BJ (cell line): ENCODE measurements around the gene DEAF1. TPM values are rescaled to one million over a fixed set of nuclear protein-coding genes. Genes with fewer than 3 reads are reported as not detected.

Experiments
- CTCF ChIA-PET: fragments of 350-600 bp; formaldehyde crosslinking; extraction: SDS; loops from one replicate; lab custom pipeline; 2021; ENCODE audit warnings: antibody characterized with exemption, inconsistent platforms; lab: Yijun Ruan, JAX
- POLR2A ChIA-PET: fragments of 300-600 bp; sonication (Branson Sonifier 250); formaldehyde crosslinking; extraction: SDS; loops from one replicate; lab custom pipeline; 2021; ENCODE audit warnings: antibody characterized with exemption; lab: Charles Lee
- DNase-seq: peaks from one replicate; pipeline ENCODE4 v3.0.0-alpha.2; 2011; ENCODE audit warnings: low read depth
- H3K27me3 ChIP-seq: 2 replicates; pipeline ENCODE4 v1.6.0; 2011; ENCODE audit warnings: low read length; ENCODE audit not compliant: control insufficient read depth, insufficient read depth
- H3K36me3 ChIP-seq: 2 replicates; pipeline ENCODE4 v1.5.1; 2011; ENCODE audit warnings: low read length; ENCODE audit not compliant: control insufficient read depth, insufficient read depth
- H3K4me3 ChIP-seq: 2 replicates; pipeline ENCODE4 v1.5.1; 2011; ENCODE audit warnings: low read depth, mild to moderate bottlenecking, control low read depth, low read length
- polyA plus RNA-seq: library from polyadenylated mRNA; depleted of rRNA; stranded (reverse); fragments of >200 nt; gene quantifications from 2 replicates; pipeline ENCODE4 v1.2.3, GENCODE V29; 2011
- TF ChIP-seq, protein P1 (sequence below): IDR thresholded peaks from 2 replicates; pipeline ENCODE4 v1.5.1; 2011; ENCODE audit warnings: low read depth, mild to moderate bottlenecking, control low read depth, inconsistent platforms, low read length, moderate library complexity; ENCODE audit not compliant: insufficient read depth

Gene DEAF1
- polyA plus RNA-seq, 1 experiment, result 27.7 TPM

DNA sequence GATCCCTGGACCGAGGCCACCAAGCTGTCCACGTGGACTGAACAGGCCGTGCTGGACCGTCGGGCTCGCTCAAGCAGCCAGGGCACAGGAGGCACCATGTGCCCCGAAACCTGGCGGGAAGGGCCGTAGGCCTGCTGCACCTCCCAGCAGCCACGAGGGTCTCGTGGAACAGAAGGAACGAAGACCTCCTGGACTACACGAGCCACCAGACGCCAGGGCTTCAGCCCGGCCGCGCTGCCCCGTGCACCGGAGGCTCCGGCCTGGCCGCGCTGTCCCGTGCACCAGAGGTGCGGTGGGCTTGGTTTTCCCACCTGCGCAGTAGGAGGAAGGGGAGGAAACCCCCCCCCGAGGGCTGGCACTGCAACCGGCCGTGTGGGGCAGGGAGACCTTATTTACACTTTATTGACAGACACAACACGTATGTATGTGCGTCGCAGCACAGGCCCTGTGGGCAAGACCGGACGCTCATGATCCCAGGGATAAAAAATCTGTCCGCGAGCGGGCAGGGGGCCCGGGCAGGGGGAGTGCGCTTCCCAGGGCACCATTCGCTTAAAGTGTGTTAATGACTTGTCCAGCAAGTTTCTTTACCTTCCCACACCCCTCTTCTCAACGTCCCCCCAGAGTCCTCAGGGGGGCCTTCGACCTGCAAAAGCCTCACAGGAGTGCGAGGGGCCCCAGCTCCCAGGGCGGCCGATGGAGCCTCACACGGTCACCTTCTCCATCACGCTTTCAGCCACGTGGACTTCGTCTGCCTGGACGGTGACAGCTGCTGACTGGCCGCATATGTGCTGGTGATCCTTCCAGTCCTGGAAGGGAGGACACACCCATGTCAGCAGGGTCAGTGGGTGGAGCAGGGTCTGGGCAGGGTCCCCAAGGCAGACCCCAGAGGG lies 50.9 kb downstream of the DEAF1 start:
- TF ChIP-seq, protein P1, sequence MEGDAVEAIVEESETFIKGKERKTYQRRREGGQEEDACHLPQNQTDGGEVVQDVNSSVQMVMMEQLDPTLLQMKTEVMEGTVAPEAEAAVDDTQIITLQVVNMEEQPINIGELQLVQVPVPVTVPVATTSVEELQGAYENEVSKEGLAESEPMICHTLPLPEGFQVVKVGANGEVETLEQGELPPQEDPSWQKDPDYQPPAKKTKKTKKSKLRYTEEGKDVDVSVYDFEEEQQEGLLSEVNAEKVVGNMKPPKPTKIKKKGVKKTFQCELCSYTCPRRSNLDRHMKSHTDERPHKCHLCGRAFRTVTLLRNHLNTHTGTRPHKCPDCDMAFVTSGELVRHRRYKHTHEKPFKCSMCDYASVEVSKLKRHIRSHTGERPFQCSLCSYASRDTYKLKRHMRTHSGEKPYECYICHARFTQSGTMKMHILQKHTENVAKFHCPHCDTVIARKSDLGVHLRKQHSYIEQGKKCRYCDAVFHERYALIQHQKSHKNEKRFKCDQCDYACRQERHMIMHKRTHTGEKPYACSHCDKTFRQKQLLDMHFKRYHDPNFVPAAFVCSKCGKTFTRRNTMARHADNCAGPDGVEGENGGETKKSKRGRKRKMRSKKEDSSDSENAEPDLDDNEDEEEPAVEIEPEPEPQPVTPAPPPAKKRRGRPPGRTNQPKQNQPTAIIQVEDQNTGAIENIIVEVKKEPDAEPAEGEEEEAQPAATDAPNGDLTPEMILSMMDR, result no peak
- Histone ChIP-seq H3K36me3 (peaks cover 8% of the 10 kb centered on the region), H3K4me3 (no peak overlapping the region), H3K27me3 (no peaks in the 10 kb centered on the region)
- CTCF ChIA-PET, result interaction anchor here (0.7 to 1.3 kb wide), 3 partner anchors 14 to 120 kb away, joined by 3 to 4 read pairs (median 3); no protein-coding TSS in a partner anchor
- POLR2A ChIA-PET, result no interaction called here
- DNase-seq, result no peak

DNA sequence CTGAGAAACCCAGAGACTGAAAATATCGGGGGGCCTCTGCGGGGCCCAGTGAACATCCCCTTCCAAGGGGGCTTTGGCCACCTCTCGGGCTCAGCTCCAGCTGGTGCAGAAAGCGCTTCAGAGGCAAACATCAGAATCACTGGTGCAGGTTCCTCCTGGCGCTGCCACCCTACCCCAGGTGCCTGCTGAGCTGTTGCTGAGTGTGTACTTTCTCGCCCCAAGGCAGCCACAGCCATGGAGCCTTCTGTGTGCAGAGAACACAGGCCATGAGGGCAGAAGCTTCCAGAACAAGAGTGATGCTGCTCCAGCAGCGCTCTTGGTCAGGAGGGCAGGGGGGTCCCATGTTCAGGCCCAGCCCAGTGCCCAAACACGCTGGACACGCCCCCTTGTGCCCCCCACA lies 51.7 kb downstream of the DEAF1 start:
- peaks cover 8% of the 10 kb centered on the region for H3K36me3 ChIP-seq
- POLR2A ChIA-PET, result no interaction called here
- CTCF ChIA-PET, result interaction anchor here (0.7 to 1.3 kb wide), 2 partner anchors 15 to 121 kb away, joined by 3 read pairs; no protein-coding TSS in a partner anchor
- no peak for DNase-seq
- no peak overlapping the region for H3K4me3 ChIP-seq
- H3K27me3 ChIP-seq, result no peaks in the 10 kb centered on the region
- TF ChIP-seq, protein P1, result no peak

DNA sequence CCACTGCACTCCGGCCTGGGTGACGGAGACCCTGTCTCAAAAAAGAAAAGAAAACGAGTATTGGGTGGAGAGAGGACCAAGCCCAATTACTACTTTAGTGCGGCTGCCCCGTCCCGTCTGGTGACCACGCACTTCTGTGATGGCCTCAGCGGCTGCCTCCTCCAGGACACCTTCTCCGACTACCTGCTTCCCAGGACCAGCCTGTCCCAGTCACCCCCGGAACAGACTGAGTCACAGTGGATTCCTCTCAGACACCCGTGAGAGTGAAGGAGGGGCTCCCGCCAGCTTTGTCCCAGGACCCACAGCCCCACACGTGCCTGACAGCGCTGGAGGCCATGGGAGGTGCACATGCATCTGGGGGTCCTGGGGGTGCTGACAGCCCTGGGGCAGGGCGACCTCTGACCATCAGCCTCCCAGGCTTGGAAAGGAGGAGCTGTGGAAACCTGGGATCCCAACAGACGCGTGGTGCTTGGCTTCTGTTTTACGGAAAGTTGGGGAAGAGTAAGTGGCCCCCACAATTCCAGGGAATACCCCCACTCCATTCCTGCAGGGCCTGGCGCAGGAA lies 53.1 kb downstream of the DEAF1 start:
- Histone ChIP-seq H3K27me3 (peaks cover 3% of the 10 kb centered on the region; the same call in 1 of the 2 replicates), H3K4me3 (no peak overlapping the region), H3K36me3 (peaks cover 9% of the 10 kb centered on the region)
- TF ChIP-seq, protein P1, result no peak
- POLR2A ChIA-PET, result no interaction called here
- CTCF ChIA-PET, result interaction anchor here (0.6 kb wide), 1 partner anchor 26 kb away, joined by 3 read pairs; no protein-coding TSS in a partner anchor
- no peak for DNase-seq

DNA sequence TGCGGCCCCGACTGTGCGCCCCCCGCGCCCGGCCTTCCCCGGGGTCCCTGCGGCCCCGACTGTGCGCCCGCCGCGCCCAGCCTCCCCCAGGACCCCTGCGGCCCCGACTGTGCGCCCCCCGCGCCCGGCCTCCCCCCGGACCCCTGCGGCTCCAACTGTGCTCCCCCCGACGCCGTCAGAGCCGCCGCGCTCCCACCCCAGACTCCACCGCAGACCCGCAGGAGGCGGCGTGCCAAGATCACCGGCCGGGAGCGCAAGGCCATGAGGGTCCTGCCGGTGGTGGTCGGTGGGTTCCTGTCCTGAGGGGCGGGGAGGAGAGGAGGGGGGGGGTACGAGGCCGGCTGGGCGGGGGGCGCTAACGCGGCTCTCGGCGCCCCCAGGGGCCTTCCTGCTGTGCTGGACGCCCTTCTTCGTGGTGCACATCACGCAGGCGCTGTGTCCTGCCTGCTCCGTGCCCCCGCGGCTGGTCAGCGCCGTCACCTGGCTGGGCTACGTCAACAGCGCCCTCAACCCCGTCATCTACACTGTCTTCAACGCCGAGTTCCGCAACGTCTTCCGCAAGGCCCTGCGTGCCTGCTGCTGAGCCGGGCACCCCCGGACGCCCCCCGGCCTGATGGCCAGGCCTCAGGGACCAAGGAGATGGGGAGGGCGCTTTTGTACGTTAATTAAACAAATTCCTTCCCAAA lies 54.9 kb downstream of the DEAF1 start:
- H3K4me3 ChIP-seq, result no peak overlapping the region
- ChIA-PET CTCF (interaction anchor here (1.0 kb wide), 1 partner anchor 87 kb away, joined by 3 read pairs; no protein-coding TSS in a partner anchor), POLR2A (no interaction called here)
- no peak for DNase-seq
- TF ChIP-seq, protein P1, result no peak
- H3K36me3 ChIP-seq, result peaks cover 7% of the 10 kb centered on the region
- H3K27me3 ChIP-seq, result peaks cover 3% of the 10 kb centered on the region; the same call in 1 of the 2 replicates
